ENCODE measurements around the gene HERPUD1. TPM values are rescaled to one million over a fixed set of nuclear protein-coding genes. Genes with fewer than 3 reads are reported as not detected.

The HERPUD1 gene
- total RNA-seq, 2 experiments from 2014 or later = 140 to 342 TPM

GRCh38 chr16:56953006-56953405, 21.1 kb downstream of the HERPUD1 start:
- Histone ChIP-seq H3K4me3 (ENCODE audit: low read depth, low read length, poor library complexity, severe bottlenecking) (no peak overlapping the region), H4K20me1 (ENCODE audit: insufficient read depth, low read length) (no peaks in the 10 kb centered on the region), H3K4me2 (ENCODE audit: low read length) (no peak overlapping the region), H3K9me2 (ENCODE audit: insufficient read depth, low read length) (no peaks in the 10 kb centered on the region), H3K9me3 (ENCODE audit: low read length) (no peaks in the 10 kb centered on the region), H3K27ac (ENCODE audit: low read depth, low read length, poor library complexity, severe bottlenecking) (no peak overlapping the region), H2AFZ (ENCODE audit: low read length) (no peak overlapping the region), H3K79me2 (ENCODE audit: insufficient read depth, low read depth, low read length) (no peaks in the 10 kb centered on the region), H3K36me3 (ENCODE audit: insufficient read depth, low read length) (peaks cover 5% of the 10 kb centered on the region; the same call in 1 of the 2 replicates), H3K4me1 (ENCODE audit: insufficient read depth, low read length, poor library complexity, severe bottlenecking) (peaks cover 41% of the 10 kb centered on the region)
- ChIA-PET CTCF (ENCODE audit: unreplicated experiment) (no interaction called here), POLR2A (interaction anchor here (0.6 to 2.6 kb wide), 5 partner anchors 11 to 90 kb away, joined by 4 to 11 read pairs (median 7); no protein-coding TSS in a partner anchor)
- intact Hi-C loops (cut with micrococcal nuclease; ENCODE audit: unreplicated experiment) = no loop called here
- DNase-seq (ENCODE audit: low spot score) = no peak
- TF ChIP-seq EZH2phosphoT487 (IDR thresholded peaks at IDR 0.05; ENCODE audit: borderline replicate concordance, low read depth, low read length) = no peak
- TF ChIP-seq CTCF (conservative IDR thresholded peaks at IDR 0.05; ENCODE audit: low read length) = no peak
- no TSS peak for BruUV-seq (replicated peaks)

GRCh38 chr16:56956076-56956475, 24.1 kb downstream of the HERPUD1 start:
- H3K4me3 ChIP-seq (ENCODE audit: low read depth, low read length, poor library complexity, severe bottlenecking) = no peak overlapping the region
- H3K4me1 ChIP-seq (ENCODE audit: insufficient read depth, low read length, poor library complexity, severe bottlenecking) = peaks cover 23% of the 10 kb centered on the region
- intact Hi-C loops (cut with micrococcal nuclease; ENCODE audit: unreplicated experiment) = no loop called here
- H4K20me1 ChIP-seq (ENCODE audit: insufficient read depth, low read length) = no peaks in the 10 kb centered on the region
- TF ChIP-seq CTCF (conservative IDR thresholded peaks at IDR 0.05; ENCODE audit: low read length) (no peak), EZH2phosphoT487 (IDR thresholded peaks at IDR 0.05; ENCODE audit: borderline replicate concordance, low read depth, low read length) (no peak)
- no peak overlapping the region for H3K27ac ChIP-seq (ENCODE audit: low read depth, low read length, poor library complexity, severe bottlenecking)
- no peak overlapping the region for H2AFZ ChIP-seq (ENCODE audit: low read length)
- H3K9me2 ChIP-seq (ENCODE audit: insufficient read depth, low read length) = no peaks in the 10 kb centered on the region
- H3K4me2 ChIP-seq (ENCODE audit: low read length) = no peak overlapping the region
- ChIA-PET POLR2A (no interaction called here), CTCF (ENCODE audit: unreplicated experiment) (no interaction called here)
- H3K9me3 ChIP-seq (ENCODE audit: low read length) = no peaks in the 10 kb centered on the region
- BruUV-seq (replicated peaks) = no TSS peak
- no peaks in the 10 kb centered on the region for H3K79me2 ChIP-seq (ENCODE audit: insufficient read depth, low read depth, low read length)
- no peaks in the 10 kb centered on the region for H3K36me3 ChIP-seq (ENCODE audit: insufficient read depth, low read length)
- no peak for DNase-seq (ENCODE audit: low spot score)

GRCh38 chr16:56956756-56957155, 24.8 kb downstream of the HERPUD1 start:
- Histone ChIP-seq H3K36me3 (ENCODE audit: insufficient read depth, low read length) (no peaks in the 10 kb centered on the region), H3K79me2 (ENCODE audit: insufficient read depth, low read depth, low read length) (no peaks in the 10 kb centered on the region), H2AFZ (ENCODE audit: low read length) (no peak overlapping the region), H3K4me1 (ENCODE audit: insufficient read depth, low read length, poor library complexity, severe bottlenecking) (peaks cover 16% of the 10 kb centered on the region), H3K4me3 (ENCODE audit: low read depth, low read length, poor library complexity, severe bottlenecking) (no peak overlapping the region), H3K9me3 (ENCODE audit: low read length) (no peaks in the 10 kb centered on the region), H3K4me2 (ENCODE audit: low read length) (no peak overlapping the region), H3K27ac (ENCODE audit: low read depth, low read length, poor library complexity, severe bottlenecking) (no peak overlapping the region), H3K9me2 (ENCODE audit: insufficient read depth, low read length) (no peaks in the 10 kb centered on the region), H4K20me1 (ENCODE audit: insufficient read depth, low read length) (no peaks in the 10 kb centered on the region)
- CTCF ChIA-PET (ENCODE audit: unreplicated experiment) = no interaction called here
- POLR2A ChIA-PET = interaction anchor here (0.7 kb wide), 1 partner anchor 94 kb away, joined by 3 read pairs; no protein-coding TSS in a partner anchor
- no peak for DNase-seq (ENCODE audit: low spot score)
- TF ChIP-seq CTCF (conservative IDR thresholded peaks at IDR 0.05; ENCODE audit: low read length) = peak; percentile 70
- no peak for TF ChIP-seq EZH2phosphoT487 (IDR thresholded peaks at IDR 0.05; ENCODE audit: borderline replicate concordance, low read depth, low read length)
- no TSS peak for BruUV-seq (replicated peaks)
- intact Hi-C loops (cut with micrococcal nuclease; ENCODE audit: unreplicated experiment) = no loop called here
